Spleen (tissue), 7 donors: ENCODE results near the gene MICAL3.

Experiments used
- POLR2A ChIP-seq, 3 donors: fragments of 450-650 bp; IDR thresholded peaks; one replicate each; pipeline ENCODE4 v1.5.1; 2017; ENCODE audit warnings: antibody characterized with exemption in 3 of 3, mild to moderate bottlenecking in 1 of 3
- TF ChIP-seq, protein P1 (sequence below), 11 experiments: fragments of 200-600 bp in 7 of 11; fragments of 450-650 bp in 4 of 11; sonication (generic) in 4 of 11; IDR thresholded peaks in 8 of 11; conservative IDR thresholded peaks in 3 of 11; 1 replicate in 7 of 11; 2 replicates in 4 of 11; pipeline versions ENCODE4 v1.4.0 to v1.8.0; 2016 to 2021; ENCODE audit warnings: antibody characterized with exemption in 11 of 11, inconsistent platforms in 4 of 11, mild to moderate bottlenecking in 1 of 11
- donor health status: DM: no; HTN: no; CAD: no; lungs with moderate emphysema.
- donor health status: DM: no; HTN: no; CAD: no.
- donor health status: DM: no; HTN: no; CAD: no.

DNA sequence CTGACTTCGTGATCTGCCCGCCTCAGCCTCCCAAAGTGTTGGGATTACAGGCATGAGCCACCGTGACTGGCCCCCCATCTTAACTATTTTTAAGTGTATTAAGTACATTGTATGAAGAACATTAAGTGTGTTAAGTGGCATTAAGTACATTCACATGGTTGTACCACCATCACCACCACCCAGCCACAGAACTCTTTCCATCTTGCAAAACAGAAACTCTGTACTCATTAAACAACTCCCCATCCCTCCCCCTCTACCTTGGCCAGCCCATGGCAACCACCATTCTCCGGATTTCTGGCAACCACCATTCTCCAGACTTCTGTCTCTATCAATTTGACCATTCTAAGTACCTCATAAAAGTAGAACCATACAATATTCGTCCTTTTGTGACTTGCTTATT is 35.6 kb upstream of the MICAL3 start:
- no peak for TF ChIP-seq POLR2A (IDR thresholded peaks at IDR 0.05)
- TF ChIP-seq, protein P1, sequence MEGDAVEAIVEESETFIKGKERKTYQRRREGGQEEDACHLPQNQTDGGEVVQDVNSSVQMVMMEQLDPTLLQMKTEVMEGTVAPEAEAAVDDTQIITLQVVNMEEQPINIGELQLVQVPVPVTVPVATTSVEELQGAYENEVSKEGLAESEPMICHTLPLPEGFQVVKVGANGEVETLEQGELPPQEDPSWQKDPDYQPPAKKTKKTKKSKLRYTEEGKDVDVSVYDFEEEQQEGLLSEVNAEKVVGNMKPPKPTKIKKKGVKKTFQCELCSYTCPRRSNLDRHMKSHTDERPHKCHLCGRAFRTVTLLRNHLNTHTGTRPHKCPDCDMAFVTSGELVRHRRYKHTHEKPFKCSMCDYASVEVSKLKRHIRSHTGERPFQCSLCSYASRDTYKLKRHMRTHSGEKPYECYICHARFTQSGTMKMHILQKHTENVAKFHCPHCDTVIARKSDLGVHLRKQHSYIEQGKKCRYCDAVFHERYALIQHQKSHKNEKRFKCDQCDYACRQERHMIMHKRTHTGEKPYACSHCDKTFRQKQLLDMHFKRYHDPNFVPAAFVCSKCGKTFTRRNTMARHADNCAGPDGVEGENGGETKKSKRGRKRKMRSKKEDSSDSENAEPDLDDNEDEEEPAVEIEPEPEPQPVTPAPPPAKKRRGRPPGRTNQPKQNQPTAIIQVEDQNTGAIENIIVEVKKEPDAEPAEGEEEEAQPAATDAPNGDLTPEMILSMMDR (IDR thresholded peaks at IDR 0.05 in 8 of 11, conservative IDR thresholded peaks at IDR 0.05 in 3 of 11) = no peak
